HG02623 (cell line): ENCODE measurements around the gene MAML3.

Source experiments
- ATAC-seq: cut with Tn5 transposase; IDR thresholded peaks from one replicate; pipeline ENCODE4 v1.9.1; 2021; ENCODE audit warnings: moderate library complexity; ENCODE audit not compliant: unreplicated experiment

MAML3 gene

DNA sequence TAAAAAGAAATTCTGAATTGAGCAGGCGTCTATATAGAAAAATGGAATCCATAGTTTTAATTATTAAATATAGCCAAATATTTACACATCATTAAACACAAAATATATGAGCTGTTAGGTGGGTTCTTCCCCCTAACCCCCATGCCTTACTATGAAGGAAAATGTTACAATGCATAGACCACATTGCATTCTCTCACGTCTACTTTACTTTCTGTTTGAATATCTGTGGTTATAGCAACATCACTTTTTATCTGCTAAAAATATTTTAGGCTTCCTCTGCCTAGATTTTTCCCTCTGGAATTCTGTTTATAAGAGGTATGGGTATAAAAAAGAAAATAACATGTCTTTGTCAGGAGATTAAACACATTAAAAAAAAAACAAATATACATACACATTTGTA lies 73.1 kb downstream of the MAML3 start:
- no peak for ATAC-seq

GRCh38 chr4:140078366-140078765 lies 75.6 kb downstream of the MAML3 start:
- ATAC-seq: no peak

DNA sequence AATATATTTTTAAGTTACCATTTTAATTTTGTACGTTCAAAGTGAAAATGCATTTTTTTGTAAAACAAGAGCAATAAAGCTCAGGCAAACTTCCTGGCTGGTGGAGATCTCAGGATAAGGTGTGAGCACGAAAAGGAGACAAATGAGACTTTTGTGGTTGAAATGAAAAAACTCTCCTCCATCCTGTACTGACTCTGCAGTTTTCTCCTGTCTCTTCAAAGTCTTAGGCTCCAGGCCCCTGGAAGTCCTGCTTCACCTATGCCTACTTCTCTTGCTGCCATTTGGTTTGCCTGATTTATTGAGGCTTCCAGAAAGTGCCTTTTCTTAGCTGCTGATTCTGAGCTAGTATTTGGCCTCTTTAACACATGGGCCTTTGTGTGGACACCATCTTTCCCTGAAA lies 77.7 kb downstream of the MAML3 start:
- no peak for ATAC-seq

DNA sequence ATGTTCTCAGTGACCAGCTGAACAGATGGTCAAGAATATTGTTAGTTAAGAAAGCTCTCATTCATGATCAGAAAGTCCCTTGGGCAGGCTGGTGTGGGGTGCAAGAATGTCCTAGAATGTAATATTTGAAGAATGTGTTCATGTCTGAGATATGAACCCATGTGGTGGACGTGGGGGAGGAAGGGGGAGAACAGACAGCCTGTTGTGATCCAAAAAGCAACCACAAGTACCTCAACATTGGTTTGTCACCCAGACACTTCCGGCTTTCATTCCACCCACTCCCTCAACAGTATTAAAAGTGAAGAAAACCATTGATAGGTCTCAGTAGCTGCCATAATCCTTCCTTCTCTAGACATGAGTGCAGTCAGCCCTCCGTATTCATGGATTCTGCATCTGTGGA lies 82.2 kb downstream of the MAML3 start:
- peak; percentile 80 for ATAC-seq

GRCh38 chr4:140070973-140071372 lies 83.0 kb downstream of the MAML3 start:
- no peak for ATAC-seq

DNA sequence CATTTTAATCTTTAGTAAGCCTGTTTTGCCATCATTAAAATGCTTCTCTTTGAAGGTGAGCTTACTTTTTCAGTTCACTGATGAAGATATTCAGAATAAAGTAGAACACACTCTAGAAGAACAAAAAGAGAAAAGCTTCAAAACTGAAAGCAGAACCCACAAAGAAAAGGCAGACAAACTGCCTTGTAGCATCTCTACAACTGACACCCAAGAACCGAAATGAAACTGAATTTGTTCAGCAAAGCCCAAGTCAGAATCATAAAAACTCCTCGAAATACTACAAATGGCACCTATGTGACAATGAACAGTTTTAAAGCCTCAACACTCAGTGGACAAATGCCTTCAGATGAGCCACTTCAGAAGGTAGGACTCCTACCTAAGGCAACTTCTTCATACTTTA lies 83.6 kb downstream of the MAML3 start:
- ATAC-seq: no peak

GRCh38 chr4:140069066-140069465 lies 84.9 kb downstream of the MAML3 start:
- ATAC-seq: no peak

- no peak for ATAC-seq
Observed at GRCh38 chr4:140068271-140068670, 85.7 kb downstream of the MAML3 start.

DNA sequence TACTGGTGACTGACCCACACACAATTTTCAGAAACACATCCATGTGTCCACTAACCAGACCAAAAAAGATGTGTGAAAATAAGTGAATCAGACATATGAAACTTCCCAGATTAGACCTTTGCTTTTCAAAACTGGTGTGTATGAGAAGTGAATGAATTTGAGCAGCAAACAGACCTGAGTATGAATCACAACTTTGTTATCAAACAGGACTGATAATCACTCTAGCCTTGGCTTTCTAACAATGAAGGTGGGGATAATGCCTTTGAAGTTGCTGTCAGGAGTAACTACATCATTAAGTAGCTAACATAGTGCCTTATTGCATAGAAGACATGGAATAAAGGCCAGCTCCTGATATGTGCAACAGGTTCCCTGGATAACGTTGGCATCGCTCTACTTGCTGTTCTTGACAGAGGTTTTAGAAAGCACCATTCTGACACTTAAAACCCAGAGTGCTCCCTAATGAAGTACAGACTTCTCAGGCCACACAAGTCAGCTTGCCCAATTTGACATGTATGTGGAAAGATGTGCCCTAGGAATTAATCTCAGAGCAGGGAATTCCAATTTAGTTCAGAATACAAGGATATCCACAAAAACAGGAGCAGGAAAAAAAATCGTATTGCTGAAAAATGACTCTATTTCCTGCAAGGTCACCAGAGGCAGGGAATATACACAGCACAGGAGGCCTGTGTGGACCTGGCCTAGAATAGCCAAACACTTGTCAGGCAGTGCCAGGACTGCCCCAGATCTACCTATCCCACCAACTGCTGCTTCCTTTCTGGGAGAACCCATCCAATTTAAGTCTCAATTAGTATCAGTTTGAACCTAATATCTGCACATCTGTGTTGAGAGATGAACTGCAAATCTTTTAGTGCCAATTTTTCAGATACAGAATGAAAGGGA lies 87.7 kb downstream of the MAML3 start:
- no peak for ATAC-seq

DNA sequence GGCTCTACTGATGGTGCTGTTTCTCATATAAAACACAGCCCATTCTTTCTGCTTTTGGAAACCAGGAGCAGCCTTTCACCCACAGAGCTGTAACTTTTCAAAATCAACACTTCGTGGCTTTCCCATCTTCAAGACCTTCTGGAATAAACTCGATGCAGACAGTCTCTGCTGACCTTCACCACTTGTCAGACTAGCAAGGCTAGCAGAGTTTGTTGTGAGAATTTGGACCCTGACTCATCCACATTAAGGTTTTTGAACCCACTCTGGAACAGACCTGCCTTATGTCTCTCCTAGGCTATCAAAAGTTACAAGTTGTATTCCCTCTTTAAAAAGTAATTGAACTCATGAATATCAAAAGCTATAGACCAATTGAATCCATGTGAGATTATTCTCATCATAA lies 88.6 kb downstream of the MAML3 start:
- no peak for ATAC-seq

- no peak for ATAC-seq
Observed at GRCh38 chr4:140061659-140062289, 92.2 kb downstream of the MAML3 start.

- ATAC-seq: no peak
Observed at GRCh38 chr4:140061194-140061593, 92.8 kb downstream of the MAML3 start.

DNA sequence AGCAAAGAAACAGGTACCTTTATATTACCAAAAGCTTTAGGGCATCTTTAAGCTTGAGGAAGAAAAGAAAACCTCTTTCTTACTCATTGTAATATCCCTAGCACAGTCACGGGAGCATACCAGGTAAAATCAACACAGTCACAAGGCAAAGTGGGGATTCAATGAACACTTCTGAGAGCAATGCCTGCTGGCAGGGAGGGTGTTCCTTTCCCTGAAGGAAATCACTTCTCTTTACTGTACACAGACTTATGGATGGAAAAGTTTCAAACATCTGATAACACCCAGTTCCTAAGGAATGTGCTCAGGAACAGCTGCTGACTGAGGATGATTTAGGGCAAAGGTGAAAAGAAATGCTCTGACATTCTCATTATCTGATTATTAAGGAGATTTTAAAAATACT lies 94.8 kb downstream of the MAML3 start:
- no peak for ATAC-seq

GRCh38 chr4:140057701-140058100 lies 96.3 kb downstream of the MAML3 start:
- no peak for ATAC-seq

DNA sequence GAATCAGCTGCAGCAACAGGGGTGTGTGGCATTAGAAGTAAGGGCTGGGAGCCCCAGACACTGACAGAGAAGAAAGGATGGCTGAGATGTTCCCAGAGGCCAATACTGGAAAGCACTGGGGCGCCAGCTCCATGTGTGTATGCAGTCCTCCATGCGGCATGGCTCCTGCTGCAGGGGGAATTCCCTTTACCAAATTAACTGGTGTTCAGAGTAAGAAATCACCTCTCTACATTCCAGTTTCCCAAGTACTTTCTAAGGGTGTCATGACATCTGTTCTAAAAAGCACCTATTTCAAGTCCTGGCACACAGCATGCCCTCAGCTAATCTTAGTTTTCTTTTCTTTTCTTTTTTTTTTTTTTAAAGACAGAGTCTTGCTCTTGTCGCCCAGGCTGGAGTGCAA lies 98.0 kb downstream of the MAML3 start:
- ATAC-seq: no peak

- no peak for ATAC-seq
Observed at GRCh38 chr4:140054861-140055260, 99.1 kb downstream of the MAML3 start.

GRCh38 chr4:140053185-140053584 lies 100.8 kb downstream of the MAML3 start:
- ATAC-seq: no peak

GRCh38 chr4:140052050-140052449 lies 101.9 kb downstream of the MAML3 start:
- ATAC-seq: no peak

DNA sequence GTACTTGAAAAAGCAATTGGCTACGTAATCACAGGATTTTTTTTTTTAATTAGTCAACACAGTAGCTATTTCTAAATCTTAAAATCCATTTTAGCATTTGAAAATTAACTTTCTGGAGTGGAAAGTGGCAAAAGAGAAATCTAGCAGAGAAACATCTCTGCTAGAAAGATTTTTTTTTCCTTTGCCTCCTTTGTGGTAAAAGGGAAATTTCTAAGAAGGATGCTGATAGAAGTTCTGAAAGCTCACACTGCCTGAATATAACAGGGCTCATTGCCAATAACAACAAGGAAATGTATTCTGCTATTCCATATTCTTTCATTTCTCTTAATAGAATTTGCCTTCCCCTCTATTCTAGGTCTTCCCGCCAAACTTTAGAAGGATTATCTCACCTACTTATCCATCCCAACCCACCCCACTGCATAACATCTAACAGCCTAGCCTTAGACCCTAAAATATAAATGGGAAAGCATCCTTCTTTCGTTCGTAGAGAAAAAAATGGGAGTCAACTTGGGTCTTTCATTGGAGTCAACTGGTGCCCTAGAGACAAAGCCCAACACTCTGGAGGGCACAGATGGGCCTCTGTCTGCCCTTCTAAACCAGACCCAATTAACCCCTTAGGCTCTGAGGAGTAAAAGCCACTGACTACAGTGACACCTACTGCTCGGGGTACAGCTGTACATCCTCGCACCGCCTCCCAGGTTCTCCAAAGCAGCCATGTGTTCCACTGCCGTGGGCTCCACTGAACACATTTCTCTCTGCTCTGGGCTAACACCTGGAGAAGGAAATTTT lies 103.9 kb downstream of the MAML3 start:
- ATAC-seq: no peak

DNA sequence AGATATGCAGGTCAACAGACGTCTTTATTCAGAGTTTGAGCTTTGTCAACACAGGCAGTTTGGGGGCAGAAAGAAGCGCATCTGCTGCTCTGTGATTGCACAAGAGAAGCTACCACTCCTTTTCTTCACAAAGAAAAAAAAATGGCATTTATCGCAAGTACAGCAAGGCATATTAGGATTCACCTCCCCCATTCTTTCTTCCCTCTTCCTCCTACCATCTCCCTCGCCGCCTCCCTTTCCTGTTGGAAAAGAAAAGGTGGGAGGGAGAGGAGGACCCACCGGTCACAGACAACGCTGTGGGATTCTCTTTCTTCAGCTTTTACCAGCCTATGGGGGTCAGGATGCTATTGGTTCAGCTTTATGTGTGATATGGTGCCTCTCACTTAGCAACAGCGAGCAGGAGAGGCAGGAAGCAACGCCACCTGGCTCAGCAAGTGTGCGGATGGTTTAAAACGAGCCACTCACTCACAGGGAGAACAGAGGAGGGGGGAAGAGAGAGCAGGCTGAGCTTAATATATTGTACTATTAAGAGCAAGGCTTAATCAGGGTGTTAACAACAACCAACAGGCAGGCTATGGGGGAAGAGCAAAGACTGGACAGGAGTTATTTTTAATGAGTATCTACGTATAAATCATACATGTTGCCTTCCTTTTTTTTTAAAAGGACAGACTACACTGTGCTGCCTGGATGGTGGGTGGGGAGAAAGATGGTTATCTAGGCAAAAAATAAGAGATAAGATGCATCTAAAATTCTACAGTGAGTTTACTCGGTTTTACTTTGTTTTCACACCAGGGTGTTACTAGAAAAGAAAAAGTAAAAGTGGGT lies 104.7 kb downstream of the MAML3 start:
- no peak for ATAC-seq
